Neural progenitor cell (in vitro differentiated cells): Measurements from ENCODE around the gene NOTUM. TPM values are rescaled to one million over a fixed set of nuclear protein-coding genes. Genes with fewer than 3 reads are reported as not detected.

ENCODE experiments used
- DNase-seq: peaks from one replicate; pipeline ENCODE4 v3.0.0-alpha.2; 2016; ENCODE audit warnings: low spot score
- H2AFZ ChIP-seq: fragments of 200-600 bp; sonication (generic); replicated peaks from 2 replicates; pipeline ENCODE4 v1.6.1; 2016; ENCODE audit warnings: antibody characterized with exemption
- H3F3A ChIP-seq: fragments of 200-600 bp; sonication (generic); 2 replicates; pipeline ENCODE4 v1.6.1; 2016; ENCODE audit warnings: antibody characterized with exemption, low read depth
- H3K27ac ChIP-seq: fragments of 200-600 bp; sonication (generic); 2 replicates; pipeline ENCODE4 v1.5.1; 2016; ENCODE audit warnings: mild to moderate bottlenecking
- H3K27me3 ChIP-seq: fragments of 200-600 bp; sonication (generic); 2 replicates; pipeline ENCODE4 v1.6.1; 2016; ENCODE audit warnings: mild to moderate bottlenecking, moderate library complexity
- H3K36me3 ChIP-seq: fragments of 200-600 bp; sonication (generic); 2 replicates; pipeline ENCODE4 v1.5.1; 2016
- H3K4me1 ChIP-seq: fragments of 200-600 bp; sonication (generic); 2 replicates; pipeline ENCODE4 v1.6.1; 2016; ENCODE audit warnings: mixed run types
- H3K4me2 ChIP-seq: fragments of 200-600 bp; sonication (generic); 2 replicates; pipeline ENCODE4 v1.6.1; 2016
- H3K4me3 ChIP-seq: fragments of 200-600 bp; sonication (generic); 2 replicates; pipeline ENCODE4 v1.5.1; 2016
- H3K79me2 ChIP-seq: fragments of 200-600 bp; sonication (generic); 2 replicates; pipeline ENCODE4 v1.6.1; 2016; ENCODE audit warnings: low read depth
- H3K9ac ChIP-seq: fragments of 200-600 bp; sonication (generic); 2 replicates; pipeline ENCODE4 v1.6.1; 2016
- H3K9me3 ChIP-seq: fragments of 200-600 bp; sonication (generic); 2 replicates; pipeline ENCODE4 v1.5.1; 2016; ENCODE audit warnings: low read depth
- H4K20me1 ChIP-seq: fragments of 200-600 bp; sonication (generic); 2 replicates; pipeline ENCODE4 v1.6.1; 2016; ENCODE audit warnings: low read depth
- H3K27ac Mint-ChIP-seq: 3 replicates; pipeline ENCODE4 v1.8.0; 2021; ENCODE audit warnings: mixed read lengths
- H3K27me3 Mint-ChIP-seq: 2 replicates; pipeline ENCODE4 v1.8.0; 2022; ENCODE audit warnings: low read depth, mild to moderate bottlenecking, inconsistent platforms, moderate library complexity, mixed read lengths; ENCODE audit not compliant: insufficient read depth
- H3K36me3 Mint-ChIP-seq: 3 replicates; pipeline ENCODE4 v1.8.0; 2021; ENCODE audit warnings: mixed read lengths
- H3K4me1 Mint-ChIP-seq: 3 replicates; pipeline ENCODE4 v1.8.0; 2021; ENCODE audit warnings: mixed read lengths
- H3K4me3 Mint-ChIP-seq: 3 replicates; pipeline ENCODE4 v1.8.0; 2021; ENCODE audit warnings: mild to moderate bottlenecking, moderate library complexity, mixed read lengths
- H3K9me3 Mint-ChIP-seq: 3 replicates; pipeline ENCODE4 v1.8.0; 2020; ENCODE audit warnings: mixed read lengths
- EZH2 ChIP-seq: fragments of 200-600 bp; sonication (generic); IDR thresholded peaks from 2 replicates; pipeline ENCODE4 v1.6.1; 2017; ENCODE audit warnings: antibody characterized with exemption, mild to moderate bottlenecking, moderate library complexity
- EZH2phosphoT487 ChIP-seq: fragments of 200-600 bp; sonication (generic); IDR thresholded peaks from 2 replicates; pipeline ENCODE4 v1.6.1; 2017; ENCODE audit warnings: antibody characterized with exemption
- total RNA-seq: library from RNA; depleted of rRNA; stranded (reverse); fragments of >200 nt; gene quantifications from 2 replicates; pipeline ENCODE4 v1.2.3, GENCODE V29; 2015; ENCODE audit warnings: low replicate concordance
- TF ChIP-seq, protein P1 (sequence below): fragments of 200-600 bp; sonication (generic); IDR thresholded peaks from 2 replicates; pipeline ENCODE4 v1.5.1; 2017; ENCODE audit warnings: antibody characterized with exemption, mild to moderate bottlenecking

The NOTUM gene
- total RNA-seq, 1 donor from 2014 or later = not detected

DNA sequence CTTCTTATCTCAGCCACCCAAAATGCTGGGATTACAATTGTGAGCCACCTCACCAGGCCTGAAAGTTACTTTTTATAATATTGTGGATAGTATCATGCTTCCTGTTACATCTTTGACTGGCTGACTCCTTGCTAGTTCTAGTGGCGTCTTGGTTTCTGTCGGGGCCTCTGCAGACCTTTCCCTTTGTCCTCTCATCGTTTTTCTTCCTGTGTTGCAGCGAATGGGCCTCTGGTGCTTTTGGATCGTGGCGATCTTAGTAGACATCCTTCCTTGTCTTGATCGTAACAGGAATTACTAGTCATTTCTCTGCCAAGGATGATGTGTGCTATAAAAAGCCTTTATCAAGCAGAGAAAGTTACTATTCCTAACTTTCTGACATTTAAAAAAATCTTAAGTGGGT is 37.2 kb upstream of the NOTUM start:
- Mint-ChIP-seq H3K4me3 (no peak overlapping the region), H3K9me3 (no peaks in the 10 kb centered on the region), H3K36me3 (no peaks in the 10 kb centered on the region), H3K27me3 (peaks cover 3% of the 10 kb centered on the region), H3K27ac (no peak overlapping the region), H3K4me1 (peaks cover 33% of the 10 kb centered on the region)
- peaks cover 9% of the 10 kb centered on the region for H3F3A ChIP-seq
- H3K27ac ChIP-seq = no peak overlapping the region
- no peaks in the 10 kb centered on the region for H3K79me2 ChIP-seq
- H3K9ac ChIP-seq = peak overlapping the region; percentile 17
- no peak overlapping the region for H2AFZ ChIP-seq
- H3K4me3 ChIP-seq = no peak overlapping the region
- no peak overlapping the region for H3K4me2 ChIP-seq
- peaks cover 15% of the 10 kb centered on the region for H3K4me1 ChIP-seq
- H3K36me3 ChIP-seq = no peaks in the 10 kb centered on the region
- no peaks in the 10 kb centered on the region for H3K9me3 ChIP-seq
- H4K20me1 ChIP-seq = no peaks in the 10 kb centered on the region
- no peaks in the 10 kb centered on the region for H3K27me3 ChIP-seq
- TF ChIP-seq EZH2 (no peak), EZH2phosphoT487 (no peak)
- TF ChIP-seq, protein P1, sequence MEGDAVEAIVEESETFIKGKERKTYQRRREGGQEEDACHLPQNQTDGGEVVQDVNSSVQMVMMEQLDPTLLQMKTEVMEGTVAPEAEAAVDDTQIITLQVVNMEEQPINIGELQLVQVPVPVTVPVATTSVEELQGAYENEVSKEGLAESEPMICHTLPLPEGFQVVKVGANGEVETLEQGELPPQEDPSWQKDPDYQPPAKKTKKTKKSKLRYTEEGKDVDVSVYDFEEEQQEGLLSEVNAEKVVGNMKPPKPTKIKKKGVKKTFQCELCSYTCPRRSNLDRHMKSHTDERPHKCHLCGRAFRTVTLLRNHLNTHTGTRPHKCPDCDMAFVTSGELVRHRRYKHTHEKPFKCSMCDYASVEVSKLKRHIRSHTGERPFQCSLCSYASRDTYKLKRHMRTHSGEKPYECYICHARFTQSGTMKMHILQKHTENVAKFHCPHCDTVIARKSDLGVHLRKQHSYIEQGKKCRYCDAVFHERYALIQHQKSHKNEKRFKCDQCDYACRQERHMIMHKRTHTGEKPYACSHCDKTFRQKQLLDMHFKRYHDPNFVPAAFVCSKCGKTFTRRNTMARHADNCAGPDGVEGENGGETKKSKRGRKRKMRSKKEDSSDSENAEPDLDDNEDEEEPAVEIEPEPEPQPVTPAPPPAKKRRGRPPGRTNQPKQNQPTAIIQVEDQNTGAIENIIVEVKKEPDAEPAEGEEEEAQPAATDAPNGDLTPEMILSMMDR = no peak
- DNase-seq = no peak

DNA sequence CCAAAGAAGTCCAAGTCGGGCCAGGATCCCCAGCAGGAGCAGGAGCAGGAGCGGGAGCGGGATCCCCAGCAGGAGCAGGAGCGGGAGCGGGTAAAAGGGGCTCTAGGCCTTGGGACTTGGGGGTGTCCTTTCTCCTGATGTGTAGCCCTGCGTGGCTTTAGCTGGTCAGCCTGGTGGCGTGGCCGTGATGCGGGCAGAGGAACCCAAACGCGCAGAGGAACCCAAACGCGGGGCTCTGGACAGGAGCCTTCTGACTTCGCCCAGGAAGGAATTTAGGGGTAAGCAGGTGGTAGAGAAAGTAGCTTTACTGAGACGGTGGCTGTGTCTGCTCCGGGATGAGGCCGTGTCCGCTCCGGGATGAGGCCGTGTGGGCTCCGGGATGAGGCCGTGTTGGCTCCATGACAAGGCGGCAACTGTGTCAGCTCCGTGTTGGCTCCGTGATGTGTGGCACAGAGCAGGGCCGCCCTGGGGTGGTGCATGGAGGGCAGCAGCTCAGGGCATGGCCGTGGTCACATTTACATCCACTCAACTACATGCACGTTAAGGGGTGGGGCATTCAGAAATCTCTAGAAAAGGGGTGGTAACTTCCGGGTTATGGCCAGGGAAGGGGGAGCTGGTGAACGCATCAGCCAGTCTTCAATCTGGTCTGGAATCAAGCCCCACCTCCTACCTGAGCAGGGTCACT is 35.9 kb upstream of the NOTUM start:
- peaks cover 27% of the 10 kb centered on the region for H3K4me1 ChIP-seq
- TF ChIP-seq EZH2 (no peak), EZH2phosphoT487 (no peak)
- TF ChIP-seq, protein P1 = no peak
- DNase-seq = no peak
- H4K20me1 ChIP-seq = no peaks in the 10 kb centered on the region
- H3K9me3 Mint-ChIP-seq = no peaks in the 10 kb centered on the region
- no peak overlapping the region for H3K4me2 ChIP-seq
- H3K27ac Mint-ChIP-seq = no peak overlapping the region
- H3K4me3 Mint-ChIP-seq = no peak overlapping the region
- H3K4me1 Mint-ChIP-seq = peaks cover 41% of the 10 kb centered on the region
- peaks cover 2% of the 10 kb centered on the region for H3K27me3 Mint-ChIP-seq
- no peaks in the 10 kb centered on the region for H3K36me3 ChIP-seq
- peaks cover 20% of the 10 kb centered on the region for H3F3A ChIP-seq
- no peak overlapping the region for H3K9ac ChIP-seq
- no peaks in the 10 kb centered on the region for H3K79me2 ChIP-seq
- no peak overlapping the region for H3K27ac ChIP-seq
- H3K27me3 ChIP-seq = no peaks in the 10 kb centered on the region
- H3K36me3 Mint-ChIP-seq = no peaks in the 10 kb centered on the region
- no peak overlapping the region for H2AFZ ChIP-seq
- no peaks in the 10 kb centered on the region for H3K9me3 ChIP-seq
- no peak overlapping the region for H3K4me3 ChIP-seq

DNA sequence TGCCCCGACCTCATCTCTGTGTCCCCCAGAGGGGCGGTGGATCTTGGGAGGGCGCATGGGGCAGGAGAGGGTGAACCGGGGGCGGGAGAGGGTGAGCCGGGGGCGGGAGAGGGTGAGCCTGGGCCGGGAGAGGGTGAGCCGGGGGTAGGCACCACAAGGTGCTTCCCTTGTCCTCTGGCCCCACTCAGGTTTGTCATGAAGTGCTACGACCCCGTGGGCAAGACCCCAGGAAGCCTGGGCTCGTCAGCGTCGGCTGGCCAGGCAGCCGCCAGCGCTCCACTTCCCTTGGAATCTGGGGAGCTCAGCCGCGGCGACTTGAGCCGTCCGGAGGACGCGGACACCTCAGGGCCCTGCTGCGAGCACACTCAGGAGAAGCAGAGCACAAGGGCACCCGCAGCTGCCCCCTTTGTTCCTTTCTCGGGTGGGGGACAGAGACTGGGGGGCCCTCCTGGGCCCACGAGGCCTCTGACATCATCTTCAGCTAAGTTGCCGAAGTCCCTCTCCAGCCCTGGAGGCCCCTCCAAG is 35.3 kb upstream of the NOTUM start:
- Histone ChIP-seq H3K36me3 (no peaks in the 10 kb centered on the region), H3K9me3 (no peaks in the 10 kb centered on the region), H3K27me3 (no peaks in the 10 kb centered on the region), H3K4me3 (no peak overlapping the region), H2AFZ (no peak overlapping the region), H3K79me2 (no peaks in the 10 kb centered on the region), H3K4me1 (peaks cover 33% of the 10 kb centered on the region), H3K9ac (no peak overlapping the region), H4K20me1 (no peaks in the 10 kb centered on the region), H3F3A (peaks cover 26% of the 10 kb centered on the region), H3K4me2 (no peak overlapping the region), H3K27ac (peak overlapping the region; percentile 13)
- Mint-ChIP-seq H3K4me3 (no peak overlapping the region), H3K27me3 (peaks cover 2% of the 10 kb centered on the region), H3K9me3 (no peaks in the 10 kb centered on the region), H3K4me1 (peaks cover 42% of the 10 kb centered on the region), H3K27ac (peak overlapping the region; percentile 76), H3K36me3 (no peaks in the 10 kb centered on the region)
- TF ChIP-seq, protein P1 = no peak
- TF ChIP-seq EZH2 (no peak), EZH2phosphoT487 (no peak)
- no peak for DNase-seq
